Nephron progenitor cell (in vitro differentiated cells): Measurements from ENCODE around the gene MASP1.

Experiments used
- DNase-seq: peaks from one replicate; pipeline ENCODE4 v3.0.0; 2021
- H3K27ac Mint-ChIP-seq: 2 replicates; pipeline ENCODE4 v1.8.0; 2021; ENCODE audit warnings: mild to moderate bottlenecking, moderate library complexity, mixed read lengths
- H3K27me3 Mint-ChIP-seq: 2 replicates; pipeline ENCODE4 v1.8.0; 2021; ENCODE audit warnings: mild to moderate bottlenecking, low read depth, mixed read lengths; ENCODE audit not compliant: poor library complexity
- H3K36me3 Mint-ChIP-seq: 2 replicates; pipeline ENCODE4 v1.8.0; 2021; ENCODE audit warnings: low read depth, mixed read lengths
- H3K4me1 Mint-ChIP-seq: 2 replicates; pipeline ENCODE4 v1.8.0; 2021; ENCODE audit warnings: mixed read lengths
- H3K4me3 Mint-ChIP-seq: 2 replicates; pipeline ENCODE4 v1.8.0; 2021; ENCODE audit warnings: mild to moderate bottlenecking, moderate library complexity, mixed read lengths
- H3K9me3 Mint-ChIP-seq: 2 replicates; pipeline ENCODE4 v1.8.0; 2021; ENCODE audit warnings: mild to moderate bottlenecking, moderate library complexity, mixed read lengths
- TF ChIP-seq, protein P1 (sequence below): fragments of 200-600 bp; sonication (generic); IDR thresholded peaks from 2 replicates; pipeline ENCODE4 v1.5.0; 2021; ENCODE audit warnings: antibody characterized with exemption

Gene MASP1

GRCh38 chr3:187198490-187198889, 93.0 kb downstream of the MASP1 start:
- Mint-ChIP-seq H3K27ac (no peak overlapping the region), H3K27me3 (peaks cover 19% of the 10 kb centered on the region), H3K4me3 (no peak overlapping the region), H3K4me1 (no peaks in the 10 kb centered on the region), H3K9me3 (no peaks in the 10 kb centered on the region), H3K36me3 (no peaks in the 10 kb centered on the region)
- TF ChIP-seq, protein P1, sequence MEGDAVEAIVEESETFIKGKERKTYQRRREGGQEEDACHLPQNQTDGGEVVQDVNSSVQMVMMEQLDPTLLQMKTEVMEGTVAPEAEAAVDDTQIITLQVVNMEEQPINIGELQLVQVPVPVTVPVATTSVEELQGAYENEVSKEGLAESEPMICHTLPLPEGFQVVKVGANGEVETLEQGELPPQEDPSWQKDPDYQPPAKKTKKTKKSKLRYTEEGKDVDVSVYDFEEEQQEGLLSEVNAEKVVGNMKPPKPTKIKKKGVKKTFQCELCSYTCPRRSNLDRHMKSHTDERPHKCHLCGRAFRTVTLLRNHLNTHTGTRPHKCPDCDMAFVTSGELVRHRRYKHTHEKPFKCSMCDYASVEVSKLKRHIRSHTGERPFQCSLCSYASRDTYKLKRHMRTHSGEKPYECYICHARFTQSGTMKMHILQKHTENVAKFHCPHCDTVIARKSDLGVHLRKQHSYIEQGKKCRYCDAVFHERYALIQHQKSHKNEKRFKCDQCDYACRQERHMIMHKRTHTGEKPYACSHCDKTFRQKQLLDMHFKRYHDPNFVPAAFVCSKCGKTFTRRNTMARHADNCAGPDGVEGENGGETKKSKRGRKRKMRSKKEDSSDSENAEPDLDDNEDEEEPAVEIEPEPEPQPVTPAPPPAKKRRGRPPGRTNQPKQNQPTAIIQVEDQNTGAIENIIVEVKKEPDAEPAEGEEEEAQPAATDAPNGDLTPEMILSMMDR, result no peak
- DNase-seq, result no peak

DNA sequence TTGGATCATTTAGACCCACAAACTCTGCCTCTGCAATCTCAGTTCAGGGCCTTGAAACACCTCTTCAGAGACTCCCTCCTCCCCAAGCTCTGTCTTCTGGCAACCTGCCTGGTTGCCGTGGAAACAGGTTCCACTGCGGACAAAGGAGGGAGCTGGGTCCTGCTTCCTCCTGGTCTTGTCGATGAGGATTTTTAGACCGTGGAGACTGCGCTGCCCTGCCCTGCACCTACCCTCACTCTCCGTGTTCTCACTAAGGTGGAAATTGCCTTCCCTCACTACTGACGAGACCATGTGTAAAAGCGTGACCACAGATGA, 94.2 kb downstream of the MASP1 start, which contains the start of gene RTP1:
Gene RTP1, plus strand, starts transcription at position 152 of the 315 bp plus-strand sequence. Its CDS starts 30 bp downstream, at position 182.
- H3K4me3 Mint-ChIP-seq, result no peak within 1 kb of the TSS
- TF ChIP-seq, protein P1, result no peak
- no peaks in the 10 kb centered on the region for H3K4me1 Mint-ChIP-seq
- H3K27ac Mint-ChIP-seq, result no peak within 1 kb of the TSS
- no peaks in the 10 kb centered on the region for H3K9me3 Mint-ChIP-seq
- no peak for DNase-seq
- H3K36me3 Mint-ChIP-seq, result no peaks in the 10 kb centered on the region
- peaks cover 16% of the 10 kb centered on the region for H3K27me3 Mint-ChIP-seq

DNA sequence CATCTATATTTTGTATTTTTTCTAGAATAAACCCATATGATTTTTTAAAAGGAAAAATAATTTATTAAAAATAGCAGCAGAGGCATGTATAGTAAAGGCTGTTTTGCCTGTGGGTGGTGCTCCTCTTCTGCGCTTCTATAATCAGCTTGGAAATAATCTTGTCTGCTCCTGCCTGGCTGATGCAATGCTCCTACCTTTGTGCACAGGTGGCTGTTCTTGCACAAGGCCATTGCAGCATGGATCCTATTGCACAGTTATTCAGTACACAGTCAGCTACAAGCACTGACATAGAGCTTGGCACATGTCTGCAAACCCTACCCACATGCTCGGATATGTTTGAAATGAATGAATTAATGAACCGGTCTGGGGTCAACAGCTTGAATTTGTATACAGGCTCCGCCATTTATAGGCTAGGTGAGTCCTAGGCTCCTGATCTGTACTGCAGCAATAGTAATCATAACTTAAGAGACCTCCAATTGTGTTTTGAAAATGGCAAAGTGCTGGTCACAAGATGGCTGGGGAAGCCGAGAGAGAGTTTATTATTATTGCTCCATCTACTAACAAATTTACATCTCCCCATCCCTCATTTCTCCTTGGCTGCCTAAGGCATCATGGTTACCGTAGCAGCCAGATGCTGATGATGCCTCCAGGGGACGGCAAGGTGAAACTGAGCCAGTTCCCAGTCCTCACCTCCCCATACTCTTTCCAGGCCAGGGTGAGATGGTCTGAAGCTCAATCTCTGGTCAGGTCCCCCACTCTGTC, 94.8 kb downstream of the MASP1 start:
- Mint-ChIP-seq H3K4me3 (no peak overlapping the region), H3K27ac (no peak overlapping the region), H3K9me3 (no peaks in the 10 kb centered on the region), H3K27me3 (peaks cover 18% of the 10 kb centered on the region), H3K4me1 (no peaks in the 10 kb centered on the region), H3K36me3 (no peaks in the 10 kb centered on the region)
- no peak for DNase-seq
- TF ChIP-seq, protein P1, result no peak

DNA sequence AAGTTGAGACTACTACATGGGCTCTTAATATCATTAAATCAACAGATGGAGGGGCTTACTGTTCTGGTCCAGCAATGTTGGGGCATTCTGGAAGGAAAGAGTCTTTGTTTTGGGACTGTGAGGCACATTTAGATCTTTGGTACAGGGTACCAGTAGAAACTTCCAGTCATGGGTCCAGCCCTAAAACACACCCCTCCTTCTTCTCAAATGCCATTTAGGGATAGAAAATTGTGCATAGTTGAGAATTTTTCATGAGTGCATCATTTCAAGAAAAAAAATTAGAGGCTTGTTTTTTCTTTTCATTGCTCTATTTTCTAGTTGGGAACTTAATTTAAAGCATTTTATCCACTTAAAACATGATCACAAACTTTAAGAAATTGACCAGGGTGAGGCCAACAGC, 98.4 kb downstream of the MASP1 start:
- Mint-ChIP-seq H3K4me1 (no peaks in the 10 kb centered on the region), H3K36me3 (no peaks in the 10 kb centered on the region), H3K9me3 (no peaks in the 10 kb centered on the region), H3K27ac (no peak overlapping the region), H3K27me3 (peaks cover 11% of the 10 kb centered on the region), H3K4me3 (no peak overlapping the region)
- TF ChIP-seq, protein P1, result no peak
- no peak for DNase-seq

DNA sequence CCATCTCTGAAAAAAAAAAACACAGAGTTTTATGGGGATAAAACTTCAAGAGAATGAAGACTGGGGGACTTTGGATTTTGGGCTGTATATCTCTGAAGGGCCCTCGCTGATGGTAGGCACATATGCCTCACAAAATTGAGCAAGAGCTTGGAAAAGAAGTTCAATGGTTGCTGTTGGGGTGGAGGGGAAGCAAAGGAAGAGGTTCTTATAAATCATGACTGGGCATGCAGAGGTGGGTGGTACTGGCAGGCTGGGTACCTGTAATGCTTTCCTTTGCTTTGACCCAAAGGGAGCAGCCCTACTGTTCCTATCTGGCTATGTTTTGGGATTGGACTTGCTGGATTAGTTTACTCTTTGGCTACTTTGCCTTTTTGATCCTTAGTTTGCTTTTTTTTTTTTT, 100.3 kb downstream of the MASP1 start:
- Mint-ChIP-seq H3K4me1 (no peaks in the 10 kb centered on the region), H3K36me3 (no peaks in the 10 kb centered on the region), H3K9me3 (no peaks in the 10 kb centered on the region), H3K27ac (no peak overlapping the region), H3K4me3 (no peak overlapping the region), H3K27me3 (peaks cover 9% of the 10 kb centered on the region)
- no peak for DNase-seq
- TF ChIP-seq, protein P1, result no peak

DNA sequence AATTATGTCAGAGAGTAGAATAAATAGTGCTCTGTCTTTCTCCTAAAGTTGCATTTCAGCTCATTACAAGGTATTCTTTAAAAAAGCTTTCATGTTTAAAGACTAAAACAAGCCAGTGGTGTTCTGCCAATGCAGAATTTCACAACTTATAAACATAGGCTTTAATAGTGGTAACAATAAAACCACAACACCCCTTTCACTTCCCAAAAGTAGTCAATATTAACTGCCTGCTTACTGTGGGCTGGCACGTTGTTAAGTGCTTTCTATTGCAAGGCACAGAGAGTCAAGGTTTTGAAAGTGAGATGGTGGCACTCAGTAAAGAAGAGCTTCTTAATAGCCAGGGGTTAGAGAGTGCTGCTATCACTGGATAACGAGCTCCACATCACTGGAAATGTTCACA, 102.6 kb downstream of the MASP1 start:
- Mint-ChIP-seq H3K9me3 (no peaks in the 10 kb centered on the region), H3K36me3 (no peaks in the 10 kb centered on the region), H3K27ac (no peak overlapping the region), H3K4me3 (no peak overlapping the region), H3K4me1 (no peaks in the 10 kb centered on the region), H3K27me3 (peaks cover 6% of the 10 kb centered on the region)
- no peak for DNase-seq
- TF ChIP-seq, protein P1, result no peak
